Measurements from ENCODE around the gene LIAS.

LIAS gene

DNA sequence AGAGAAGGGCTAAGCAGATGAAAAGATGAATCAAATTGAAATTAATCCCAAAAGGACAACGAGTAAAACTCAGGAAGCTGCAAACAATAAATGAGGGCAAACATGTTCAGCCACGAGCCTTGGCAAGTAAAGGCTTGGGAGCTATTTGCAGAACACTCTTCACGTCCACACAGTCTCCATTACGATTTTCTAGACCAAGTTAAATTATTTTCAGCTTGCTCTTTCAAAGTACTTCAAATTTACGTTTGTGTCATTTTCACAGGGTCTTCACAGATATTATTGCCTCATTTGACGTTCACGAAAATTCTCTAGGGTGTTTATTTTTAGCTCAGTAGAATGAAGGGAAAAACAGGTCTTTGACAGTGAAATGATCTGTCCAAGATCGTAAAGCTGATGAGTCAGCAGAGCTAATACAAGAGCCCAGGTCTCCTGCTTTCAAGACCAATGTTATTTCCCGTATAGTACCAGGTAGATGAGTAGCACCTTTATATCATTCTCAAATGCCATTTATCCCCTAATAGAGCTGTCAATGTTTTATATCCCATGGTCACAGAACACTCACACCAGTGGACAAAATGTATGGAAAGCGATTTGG is 31.2 kb upstream of the LIAS start:
- DNase-seq (ENCODE audit: low read depth, low spot score): no peak
- TF ChIP-seq, protein P1, sequence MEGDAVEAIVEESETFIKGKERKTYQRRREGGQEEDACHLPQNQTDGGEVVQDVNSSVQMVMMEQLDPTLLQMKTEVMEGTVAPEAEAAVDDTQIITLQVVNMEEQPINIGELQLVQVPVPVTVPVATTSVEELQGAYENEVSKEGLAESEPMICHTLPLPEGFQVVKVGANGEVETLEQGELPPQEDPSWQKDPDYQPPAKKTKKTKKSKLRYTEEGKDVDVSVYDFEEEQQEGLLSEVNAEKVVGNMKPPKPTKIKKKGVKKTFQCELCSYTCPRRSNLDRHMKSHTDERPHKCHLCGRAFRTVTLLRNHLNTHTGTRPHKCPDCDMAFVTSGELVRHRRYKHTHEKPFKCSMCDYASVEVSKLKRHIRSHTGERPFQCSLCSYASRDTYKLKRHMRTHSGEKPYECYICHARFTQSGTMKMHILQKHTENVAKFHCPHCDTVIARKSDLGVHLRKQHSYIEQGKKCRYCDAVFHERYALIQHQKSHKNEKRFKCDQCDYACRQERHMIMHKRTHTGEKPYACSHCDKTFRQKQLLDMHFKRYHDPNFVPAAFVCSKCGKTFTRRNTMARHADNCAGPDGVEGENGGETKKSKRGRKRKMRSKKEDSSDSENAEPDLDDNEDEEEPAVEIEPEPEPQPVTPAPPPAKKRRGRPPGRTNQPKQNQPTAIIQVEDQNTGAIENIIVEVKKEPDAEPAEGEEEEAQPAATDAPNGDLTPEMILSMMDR (IDR thresholded peaks at IDR 0.05; ENCODE audit: insufficient read depth, low read length, missing control alignments): no peak
- ChIA-PET CTCF (no interaction called here), POLR2A (no interaction called here)
- no peak overlapping the region for H3K4me3 ChIP-seq (ENCODE audit: low read depth, low read length)

DNA sequence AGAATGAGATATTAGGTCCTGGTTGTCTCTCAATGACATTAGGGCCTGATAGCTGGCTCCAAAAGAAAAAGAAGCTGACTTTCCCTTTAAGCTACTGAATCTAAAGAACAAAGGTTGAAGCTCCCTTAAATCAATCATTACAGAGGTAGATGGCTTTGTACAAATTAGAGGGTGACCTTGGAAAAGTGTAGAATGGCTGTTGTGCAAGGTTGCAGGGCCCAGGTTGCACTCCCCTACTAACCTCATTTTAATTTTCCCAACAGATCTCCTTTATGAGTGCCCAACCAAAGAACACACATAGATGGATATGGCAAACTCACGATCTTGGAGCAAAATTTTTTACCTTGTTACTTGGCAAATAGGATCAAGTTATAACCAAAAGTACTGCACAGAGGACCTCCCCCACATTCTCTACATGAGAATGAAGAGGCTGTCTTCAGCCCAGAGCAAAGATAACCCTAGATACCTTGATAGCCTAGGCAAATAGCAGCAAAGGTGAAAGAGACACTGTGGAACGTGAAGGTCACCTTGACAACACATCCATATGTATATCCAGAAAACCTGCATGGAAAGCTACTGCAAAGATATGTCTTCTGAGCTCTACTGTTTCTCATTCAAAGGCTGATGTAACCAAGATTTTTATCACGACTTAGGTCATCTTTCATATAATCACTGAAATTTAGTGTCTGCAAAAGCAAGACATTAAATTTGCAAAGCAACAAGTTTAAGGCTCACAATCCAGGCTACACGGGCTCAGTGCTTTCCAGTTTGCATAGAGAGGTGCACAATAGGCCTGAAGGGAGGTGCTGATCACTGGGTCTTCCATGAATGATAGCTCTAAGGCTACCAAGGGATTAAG is 29.2 kb upstream of the LIAS start:
- ChIA-PET POLR2A (interaction anchor here (0.6 kb wide), 1 partner anchor 321 kb away, joined by 5 read pairs; no protein-coding TSS in a partner anchor), CTCF (no interaction called here)
- no peak for DNase-seq (ENCODE audit: low read depth, low spot score)
- TF ChIP-seq, protein P1 (IDR thresholded peaks at IDR 0.05; ENCODE audit: insufficient read depth, low read length, missing control alignments): no peak
- no peak overlapping the region for H3K4me3 ChIP-seq (ENCODE audit: low read depth, low read length)

DNA sequence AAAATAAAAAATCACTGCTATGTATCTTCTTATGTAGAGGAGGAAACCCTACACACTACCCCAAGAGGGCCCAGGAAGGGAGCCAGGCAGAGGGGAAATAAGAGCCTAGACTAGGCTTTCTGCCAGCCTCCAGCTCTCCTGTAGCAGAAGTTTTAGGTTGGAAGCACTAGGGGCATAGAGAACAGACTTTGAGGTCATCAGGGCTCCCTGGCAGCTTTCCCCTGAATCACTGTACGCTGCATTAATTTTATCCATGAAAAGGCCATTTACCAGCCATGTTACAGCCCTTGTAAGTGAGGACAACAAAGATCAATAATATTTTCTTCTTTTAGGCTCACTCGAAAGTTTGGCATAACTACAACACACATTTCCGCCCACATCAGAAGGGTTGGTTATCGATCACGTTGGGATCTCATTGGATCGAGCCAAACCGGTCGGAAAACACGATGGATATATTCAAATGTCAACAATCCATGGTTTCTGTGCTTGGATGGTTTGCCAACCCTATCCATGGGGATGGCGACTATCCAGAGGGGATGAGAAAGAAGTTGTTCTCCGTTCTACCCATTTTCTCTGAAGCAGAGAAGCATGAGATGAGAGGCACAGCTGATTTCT is 24.9 kb upstream of the LIAS start:
- POLR2A ChIA-PET: no interaction called here

DNA sequence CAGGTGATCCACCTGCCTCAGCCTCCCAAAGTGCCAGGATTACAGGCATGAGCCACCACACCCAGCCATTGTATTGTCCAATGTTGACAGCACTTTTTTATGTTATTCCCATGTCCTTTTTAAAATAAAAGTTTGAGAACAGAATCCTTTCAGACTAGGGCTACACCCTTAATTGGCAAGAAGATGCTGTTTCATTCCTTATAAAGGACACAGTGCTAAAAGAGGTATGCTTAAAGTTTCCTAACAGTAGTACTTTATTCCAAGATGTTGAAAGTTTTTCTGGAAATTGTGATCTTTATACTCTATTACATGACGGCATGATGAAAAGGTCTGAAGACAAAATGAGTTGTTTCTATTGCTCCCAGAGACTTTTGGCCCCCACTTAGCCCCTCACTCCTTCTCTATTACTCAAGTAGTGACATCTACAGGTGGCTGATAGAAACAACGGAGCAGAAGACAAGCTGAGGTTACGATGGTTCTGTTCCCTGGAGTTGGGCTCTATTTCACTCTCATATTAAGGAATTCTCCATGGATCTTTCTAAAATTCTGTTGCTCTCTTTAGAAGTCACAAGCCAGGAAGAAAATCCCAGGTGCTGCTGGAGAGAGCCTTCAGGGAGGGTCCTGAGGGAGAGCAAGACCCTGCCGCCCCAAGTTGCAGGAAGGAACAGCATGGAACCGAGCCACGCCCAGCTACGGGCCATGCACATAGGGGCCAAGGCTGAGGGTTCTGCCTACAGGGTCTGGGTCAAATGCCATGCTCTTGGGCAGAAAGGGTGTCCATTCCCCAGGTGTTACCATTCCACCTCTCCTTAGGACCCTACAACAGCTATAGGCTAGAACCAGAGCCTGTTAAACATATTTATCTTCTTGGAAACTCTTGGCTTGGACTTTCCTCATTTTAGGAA is 22.9 kb upstream of the LIAS start:
- ChIA-PET CTCF (interaction anchor here (0.6 to 1.9 kb wide), 6 partner anchors 11 to 677 kb away, joined by 3 to 7 read pairs (median 4); no protein-coding TSS in a partner anchor), POLR2A (no interaction called here)
- no peak overlapping the region for H3K4me3 ChIP-seq (ENCODE audit: low read depth, low read length)
- DNase-seq (ENCODE audit: low read depth, low spot score): no peak
- TF ChIP-seq, protein P1 (IDR thresholded peaks at IDR 0.05; ENCODE audit: insufficient read depth, low read length, missing control alignments): peak; percentile 2

More for the DNA sequence above, 24.9 kb upstream of the LIAS start:
- H3K4me3 ChIP-seq (ENCODE audit: low read depth, low read length): no peak overlapping the region
- TF ChIP-seq, protein P1 (IDR thresholded peaks at IDR 0.05; ENCODE audit: insufficient read depth, low read length, missing control alignments): no peak
- CTCF ChIA-PET: no interaction called here
- DNase-seq (ENCODE audit: low read depth, low spot score): no peak

DNA sequence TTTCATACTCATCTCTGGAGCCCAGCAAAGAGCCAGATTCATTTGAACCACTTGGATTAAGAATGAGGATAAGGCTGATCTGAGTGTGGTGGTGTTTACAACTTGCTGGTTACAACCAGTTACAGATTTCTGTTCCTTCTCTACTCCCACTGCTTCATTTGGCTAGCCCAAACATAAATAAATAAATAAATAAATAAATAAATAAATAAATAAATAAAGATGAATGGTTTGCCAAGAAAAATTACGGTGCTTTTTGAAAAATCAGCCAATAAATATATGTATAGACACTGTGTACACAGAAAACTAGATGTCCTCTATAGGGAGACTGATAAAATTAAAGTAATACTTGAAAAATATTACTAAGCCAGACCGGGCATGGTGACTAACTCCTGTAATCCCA is 17.3 kb upstream of the LIAS start:
- DNase-seq (ENCODE audit: low read depth, low spot score): no peak
- POLR2A ChIA-PET: no interaction called here
- TF ChIP-seq, protein P1 (IDR thresholded peaks at IDR 0.05; ENCODE audit: insufficient read depth, low read length, missing control alignments): no peak
- CTCF ChIA-PET: no interaction called here
- no peak overlapping the region for H3K4me3 ChIP-seq (ENCODE audit: low read depth, low read length)

Measured in AG04449 (cell line).